HepG2 (cell line): ENCODE measurements around the gene LMX1B.

ENCODE experiments used
- FOXM1 ChIP-seq: sonication (generic); formaldehyde crosslinking; IDR thresholded peaks from 2 replicates; pipeline ENCODE4 v1.5.0; 2020; ENCODE audit warnings: missing genetic modification reagents
- SOX5 ChIP-seq: IDR thresholded peaks from 2 replicates; pipeline ENCODE4 v1.6.1; 2016; ENCODE audit warnings: borderline replicate concordance
- ZKSCAN8 ChIP-seq: IDR thresholded peaks from 2 replicates; pipeline ENCODE4 v1.6.1; 2016; ENCODE audit warnings: borderline replicate concordance, missing genetic modification reagents, missing compliant biosample characterization

GRCh38 chr9:126620478-126620877 is 6.8 kb downstream of the LMX1B start:
- TF ChIP-seq SOX5 (no peak), FOXM1 (no peak), ZKSCAN8 (CRISPR knock-in tag) (no peak)
